Activated CD4-positive, alpha-beta T cell treated with anti-CD3 and anti-CD28 coated beads, Interleukin-2, amount 10 ng/mL, durations not matched to agents 24 days and 14 days (primary cell): Measurements from ENCODE around the gene FAAH2. TPM values are rescaled to one million over a fixed set of nuclear protein-coding genes. Genes with fewer than 3 reads are reported as not detected.

Source experiments
- DNase-seq: peaks from one replicate; pipeline ENCODE4 v3.0.0; 2022
- H3K27ac Mint-ChIP-seq: one replicate; pipeline ENCODE4 v1.8.0; 2022; ENCODE audit warnings: mild to moderate bottlenecking, mixed read lengths
- H3K27me3 Mint-ChIP-seq: one replicate; pipeline ENCODE4 v1.8.0; 2022; ENCODE audit warnings: mixed read lengths
- H3K36me3 Mint-ChIP-seq: one replicate; pipeline ENCODE4 v1.8.0; 2022; ENCODE audit warnings: low read depth, mild to moderate bottlenecking, mixed read lengths
- H3K4me1 Mint-ChIP-seq: one replicate; pipeline ENCODE4 v1.8.0; 2021; ENCODE audit warnings: mixed read lengths
- H3K4me3 Mint-ChIP-seq: one replicate; pipeline ENCODE4 v1.8.0; 2022; ENCODE audit warnings: mild to moderate bottlenecking, moderate library complexity, mixed read lengths
- H3K9me3 Mint-ChIP-seq: one replicate; pipeline ENCODE4 v1.8.0; 2021; ENCODE audit warnings: mixed read lengths
- intact Hi-C: fragments of 100-400 bp; cut with micrococcal nuclease; formaldehyde crosslinking; loops from one replicate; pipeline ENCODE4 v1.15.1; 2023
- total RNA-seq: library from RNA; stranded (reverse); gene quantifications from 2 replicates; pipeline ENCODE4 v1.2.3, GENCODE V29; 2022

The FAAH2 gene
- total RNA-seq, 1 donor from 2014 or later = 5.0 TPM

GRCh38 chrX:57422790-57423189 is 136.3 kb downstream of the FAAH2 start:
- H3K36me3 Mint-ChIP-seq = peaks cover 4% of the 10 kb centered on the region
- no peaks in the 10 kb centered on the region for H3K27me3 Mint-ChIP-seq
- H3K4me1 Mint-ChIP-seq = no peaks in the 10 kb centered on the region
- H3K9me3 Mint-ChIP-seq = no peaks in the 10 kb centered on the region
- no peak overlapping the region for H3K27ac Mint-ChIP-seq
- DNase-seq = no peak
- H3K4me3 Mint-ChIP-seq = no peak overlapping the region
- intact Hi-C loops = no loop called here

GRCh38 chrX:57445076-57445475 is 158.6 kb downstream of the FAAH2 start:
- Mint-ChIP-seq H3K27me3 (no peaks in the 10 kb centered on the region), H3K4me3 (no peak overlapping the region), H3K36me3 (peaks cover 10% of the 10 kb centered on the region), H3K4me1 (no peaks in the 10 kb centered on the region), H3K27ac (no peak overlapping the region), H3K9me3 (peaks cover 6% of the 10 kb centered on the region)
- intact Hi-C loops = no loop called here
- DNase-seq = no peak

- Mint-ChIP-seq H3K36me3 (peaks cover 8% of the 10 kb centered on the region), H3K9me3 (peaks cover 6% of the 10 kb centered on the region), H3K4me3 (no peak overlapping the region), H3K4me1 (no peaks in the 10 kb centered on the region), H3K27ac (no peak overlapping the region), H3K27me3 (no peaks in the 10 kb centered on the region)
- intact Hi-C loops = no loop called here
- DNase-seq = no peak
These were observed 159.3 kb downstream of the FAAH2 start for GRCh38 chrX:57445832-57446231.

- no peak for DNase-seq
- Mint-ChIP-seq H3K27me3 (no peaks in the 10 kb centered on the region), H3K27ac (no peak overlapping the region), H3K4me3 (no peak overlapping the region), H3K36me3 (peaks cover 5% of the 10 kb centered on the region), H3K4me1 (no peaks in the 10 kb centered on the region), H3K9me3 (no peaks in the 10 kb centered on the region)
- intact Hi-C loops = no loop called here
These were observed 161.3 kb downstream of the FAAH2 start for GRCh38 chrX:57447856-57448255.

GRCh38 chrX:57451426-57452020 is 165.0 kb downstream of the FAAH2 start:
- DNase-seq = no peak
- H3K4me3 Mint-ChIP-seq = no peak overlapping the region
- intact Hi-C loops = loop anchor here (5.0 to 10.0 kb wide), 3 partner anchors 473 to 689 kb away; no protein-coding TSS in a partner anchor
- no peak overlapping the region for H3K27ac Mint-ChIP-seq
- no peaks in the 10 kb centered on the region for H3K36me3 Mint-ChIP-seq
- H3K9me3 Mint-ChIP-seq = no peaks in the 10 kb centered on the region
- H3K4me1 Mint-ChIP-seq = peaks cover 4% of the 10 kb centered on the region
- H3K27me3 Mint-ChIP-seq = no peaks in the 10 kb centered on the region

GRCh38 chrX:57453901-57454300 is 167.4 kb downstream of the FAAH2 start:
- Mint-ChIP-seq H3K4me1 (peaks cover 4% of the 10 kb centered on the region), H3K27me3 (no peaks in the 10 kb centered on the region), H3K27ac (no peak overlapping the region), H3K36me3 (no peaks in the 10 kb centered on the region), H3K9me3 (no peaks in the 10 kb centered on the region), H3K4me3 (no peak overlapping the region)
- intact Hi-C loops = loop anchor here (2.0 to 10.0 kb wide), 5 partner anchors 171 to 692 kb away; no protein-coding TSS in a partner anchor
- peak; percentile 67 for DNase-seq

GRCh38 chrX:57481514-57481913 is 195.0 kb downstream of the FAAH2 start:
- no peaks in the 10 kb centered on the region for H3K4me1 Mint-ChIP-seq
- H3K36me3 Mint-ChIP-seq = no peaks in the 10 kb centered on the region
- intact Hi-C loops = no loop called here
- peaks cover 4% of the 10 kb centered on the region for H3K9me3 Mint-ChIP-seq
- H3K27me3 Mint-ChIP-seq = no peaks in the 10 kb centered on the region
- H3K4me3 Mint-ChIP-seq = no peak overlapping the region
- no peak overlapping the region for H3K27ac Mint-ChIP-seq
- no peak for DNase-seq

GRCh38 chrX:57516491-57516890 is 230.0 kb downstream of the FAAH2 start:
- H3K4me3 Mint-ChIP-seq = no peak overlapping the region

GRCh38 chrX:57519578-57520118 is 233.1 kb downstream of the FAAH2 start:
- Mint-ChIP-seq H3K27ac (no peak overlapping the region), H3K4me3 (no peak overlapping the region), H3K9me3 (no peaks in the 10 kb centered on the region), H3K36me3 (no peaks in the 10 kb centered on the region), H3K27me3 (no peaks in the 10 kb centered on the region), H3K4me1 (no peaks in the 10 kb centered on the region)
- no peak for DNase-seq
- intact Hi-C loops = no loop called here

More at GRCh38 chrX:57516491-57516890, 230.0 kb downstream of the FAAH2 start:
- H3K4me1 Mint-ChIP-seq = no peaks in the 10 kb centered on the region
- H3K36me3 Mint-ChIP-seq = no peaks in the 10 kb centered on the region
- DNase-seq = no peak
- H3K9me3 Mint-ChIP-seq = no peaks in the 10 kb centered on the region
- intact Hi-C loops = no loop called here
- no peak overlapping the region for H3K27ac Mint-ChIP-seq
- H3K27me3 Mint-ChIP-seq = no peaks in the 10 kb centered on the region

- Mint-ChIP-seq H3K4me1 (no peaks in the 10 kb centered on the region), H3K9me3 (no peaks in the 10 kb centered on the region), H3K27me3 (no peaks in the 10 kb centered on the region), H3K36me3 (no peaks in the 10 kb centered on the region), H3K4me3 (no peak overlapping the region), H3K27ac (no peak overlapping the region)
- intact Hi-C loops = no loop called here
- peak; percentile 60 for DNase-seq
These were observed 242.3 kb downstream of the FAAH2 start for GRCh38 chrX:57528670-57529255.

Other genes with a start within 250 kb of the FAAH2 start
- gene SPIN2B, start 165.2 kb upstream of the FAAH2 start, total RNA-seq = 8.7 and 9.5 TPM in 2 replicates
- gene SPIN2A, start 149.3 kb upstream of the FAAH2 start, total RNA-seq = 0.66 and 1.0 TPM in 2 replicates